Measurements from ENCODE around the gene PFN1. TPM values are rescaled to one million over a fixed set of nuclear protein-coding genes. Genes with fewer than 3 reads are reported as not detected.

PFN1 gene
- total RNA-seq, 1 donor from 2014 or later = 1,046 TPM

GRCh38 chr17:4986951-4987766, 38.8 kb upstream of the PFN1 start, which contains the start of gene CAMTA2:
Gene CAMTA2, minus strand, starts transcription at chr17:4987675. Its CDS starts 1,453 bp downstream, at chr17:4986222.
- Histone ChIP-seq H3K36me3 (peaks cover 18 to 19% of the 10 kb centered on the region in 2 donors), H3K27ac (peak within 1 kb of the TSS; percentile 91 to 95), H3K27me3 (no peaks in the 10 kb centered on the region), H3K4me3 (peak within 1 kb of the TSS; percentile 86 to 91), H3K9me3 (no peaks in the 10 kb centered on the region), H3K4me1 (peaks cover 0 to 22% of the 10 kb centered on the region in 2 donors)
- TF ChIP-seq, protein P1, sequence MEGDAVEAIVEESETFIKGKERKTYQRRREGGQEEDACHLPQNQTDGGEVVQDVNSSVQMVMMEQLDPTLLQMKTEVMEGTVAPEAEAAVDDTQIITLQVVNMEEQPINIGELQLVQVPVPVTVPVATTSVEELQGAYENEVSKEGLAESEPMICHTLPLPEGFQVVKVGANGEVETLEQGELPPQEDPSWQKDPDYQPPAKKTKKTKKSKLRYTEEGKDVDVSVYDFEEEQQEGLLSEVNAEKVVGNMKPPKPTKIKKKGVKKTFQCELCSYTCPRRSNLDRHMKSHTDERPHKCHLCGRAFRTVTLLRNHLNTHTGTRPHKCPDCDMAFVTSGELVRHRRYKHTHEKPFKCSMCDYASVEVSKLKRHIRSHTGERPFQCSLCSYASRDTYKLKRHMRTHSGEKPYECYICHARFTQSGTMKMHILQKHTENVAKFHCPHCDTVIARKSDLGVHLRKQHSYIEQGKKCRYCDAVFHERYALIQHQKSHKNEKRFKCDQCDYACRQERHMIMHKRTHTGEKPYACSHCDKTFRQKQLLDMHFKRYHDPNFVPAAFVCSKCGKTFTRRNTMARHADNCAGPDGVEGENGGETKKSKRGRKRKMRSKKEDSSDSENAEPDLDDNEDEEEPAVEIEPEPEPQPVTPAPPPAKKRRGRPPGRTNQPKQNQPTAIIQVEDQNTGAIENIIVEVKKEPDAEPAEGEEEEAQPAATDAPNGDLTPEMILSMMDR (IDR thresholded peaks at IDR 0.05) = peak; percentile 80 to 91 (median 87)
- peak; percentile 62 to 95 for DNase-seq (ENCODE audit: low spot score in 2 of 2)
- intact Hi-C loops (cut with DNase I) = loop anchor here (5.0 kb wide), 2 partner anchors 45 to 80 kb away; partner anchors contain the start of genes RNF167 and SLC25A11

- peaks cover 0 to 22% of the 10 kb centered on the region in 2 donors for H3K4me1 ChIP-seq
- peaks cover 22 to 24% of the 10 kb centered on the region in 2 donors for H3K36me3 ChIP-seq
- H3K27me3 ChIP-seq = no peaks in the 10 kb centered on the region
- intact Hi-C loops (cut with DNase I) = loop anchor here (5.0 kb wide), 2 partner anchors 44 to 79 kb away; partner anchors contain the start of genes RNF167 and SLC25A11
- H3K27ac ChIP-seq = peak overlapping the region; percentile 91 to 95
- no peak for DNase-seq (ENCODE audit: low spot score in 2 of 2)
- TF ChIP-seq, protein P1 (IDR thresholded peaks at IDR 0.05) = no peak
- H3K9me3 ChIP-seq = no peaks in the 10 kb centered on the region
- H3K4me3 ChIP-seq = peak overlapping the region; percentile 86 to 91
These were observed 38.1 kb upstream of the PFN1 start for GRCh38 chr17:4986403-4986802.

GRCh38 chr17:4982305-4982704, 34.0 kb upstream of the PFN1 start:
- TF ChIP-seq, protein P1 (IDR thresholded peaks at IDR 0.05) = no peak
- no peaks in the 10 kb centered on the region for H3K27me3 ChIP-seq
- H3K9me3 ChIP-seq = no peaks in the 10 kb centered on the region
- intact Hi-C loops (cut with DNase I) = no loop called here
- peaks cover 57 to 59% of the 10 kb centered on the region in 2 donors for H3K36me3 ChIP-seq
- DNase-seq (ENCODE audit: low spot score in 2 of 2) = no peak
- H3K27ac ChIP-seq = no peak overlapping the region
- H3K4me1 ChIP-seq = peaks cover 0 to 9% of the 10 kb centered on the region in 2 donors
- no peak overlapping the region for H3K4me3 ChIP-seq

DNA sequence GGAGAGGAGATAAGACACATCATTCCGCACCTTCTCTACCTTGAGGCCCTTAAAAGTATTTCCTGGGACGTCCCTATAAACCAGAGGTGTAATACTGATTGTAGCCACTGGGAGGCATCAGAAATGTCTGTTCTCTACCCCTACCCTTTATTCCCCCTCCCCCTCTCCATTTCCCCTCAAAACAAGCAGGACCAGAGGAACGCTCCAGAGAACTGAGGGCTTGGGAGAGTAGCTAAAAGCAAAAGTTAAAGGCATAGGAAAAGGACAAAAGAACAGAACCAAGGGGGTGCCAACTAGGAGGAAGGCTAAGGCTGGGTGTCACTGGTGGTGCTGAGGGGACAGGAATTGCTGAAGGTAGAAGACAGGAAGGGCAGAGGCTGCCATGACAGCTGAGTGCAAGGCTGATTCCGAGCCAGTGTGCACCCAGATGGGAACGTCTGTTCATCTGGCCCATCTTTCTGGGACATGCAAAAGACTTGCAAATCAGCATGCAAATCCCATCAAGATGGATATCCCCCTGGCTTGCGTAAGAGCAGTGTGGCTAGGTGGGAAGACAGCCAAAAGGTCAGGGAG, 32.4 kb upstream of the PFN1 start:
- Histone ChIP-seq H3K36me3 (peaks cover 68 to 74% of the 10 kb centered on the region in 2 donors), H3K4me1 (no peaks in the 10 kb centered on the region), H3K9me3 (no peaks in the 10 kb centered on the region), H3K4me3 (no peak overlapping the region), H3K27ac (no peak overlapping the region), H3K27me3 (no peaks in the 10 kb centered on the region)
- no peak for DNase-seq (ENCODE audit: low spot score in 2 of 2)
- intact Hi-C loops (cut with DNase I) = loop anchor here (1.0 kb wide), 1 partner anchor 82 kb away; no protein-coding TSS in a partner anchor
- TF ChIP-seq, protein P1 (IDR thresholded peaks at IDR 0.05) = peak; percentile 68 to 76 (median 76)

GRCh38 chr17:4978726-4979125, 30.4 kb upstream of the PFN1 start:
- TF ChIP-seq, protein P1 (IDR thresholded peaks at IDR 0.05) = no peak
- DNase-seq (ENCODE audit: low spot score in 2 of 2) = no peak
- Histone ChIP-seq H3K27me3 (no peaks in the 10 kb centered on the region), H3K4me1 (no peaks in the 10 kb centered on the region), H3K36me3 (peaks cover 61 to 76% of the 10 kb centered on the region in 2 donors), H3K27ac (no peak overlapping the region), H3K4me3 (no peak overlapping the region), H3K9me3 (no peaks in the 10 kb centered on the region)
- intact Hi-C loops (cut with DNase I) = no loop called here

Measured in ascending aorta (tissue), 2 donors.